Parathyroid adenoma (tissue), 2 donors: ENCODE results near the gene SNAP47.

Source experiments
- H2AFZ ChIP-seq: fragments of 300-600 bp; sonication (generic); one replicate; pipeline ENCODE4 v1.7.0; 2017; ENCODE audit warnings: antibody characterized with exemption, mild to moderate bottlenecking
- H3K27ac ChIP-seq: fragments of 300-600 bp; sonication (generic); one replicate; pipeline ENCODE4 v1.7.0; 2017
- H3K27me3 ChIP-seq: fragments of 300-600 bp; sonication (generic); one replicate; pipeline ENCODE4 v1.7.0; 2017; ENCODE audit warnings: low read length; ENCODE audit not compliant: control insufficient read depth, insufficient read depth
- H3K36me3 ChIP-seq: fragments of 300-600 bp; sonication (generic); one replicate; pipeline ENCODE4 v1.7.0; 2017; ENCODE audit warnings: low read length; ENCODE audit not compliant: control insufficient read depth, insufficient read depth
- H3K4me1 ChIP-seq: fragments of 300-600 bp; sonication (generic); one replicate; pipeline ENCODE4 v1.7.0; 2017; ENCODE audit warnings: control low read depth
- H3K4me2 ChIP-seq: fragments of 300-600 bp; sonication (generic); one replicate; pipeline ENCODE4 v1.7.0; 2017; ENCODE audit warnings: low read length
- H3K4me3 ChIP-seq: fragments of 300-600 bp; sonication (generic); one replicate; pipeline ENCODE4 v1.7.0; 2017; ENCODE audit warnings: low read depth, low read length
- H3K79me2 ChIP-seq: fragments of 300-600 bp; sonication (generic); one replicate; pipeline ENCODE4 v1.7.0; 2017; ENCODE audit warnings: control low read depth
- H3K9ac ChIP-seq: fragments of 300-600 bp; sonication (generic); one replicate; pipeline ENCODE4 v1.7.0; 2017; ENCODE audit warnings: mild to moderate bottlenecking
- H3K9me3 ChIP-seq: fragments of 300-600 bp; sonication (generic); one replicate; pipeline ENCODE4 v1.7.0; 2017; ENCODE audit warnings: low read length; ENCODE audit not compliant: control insufficient read depth
- CTCF ChIP-seq: fragments of 300-600 bp; sonication (generic); IDR thresholded peaks from one replicate; pipeline ENCODE4 v1.7.0; 2017; ENCODE audit warnings: antibody characterized with exemption, mild to moderate bottlenecking
- donor health status: primary hyperparathyroidism.

SNAP47 gene

GRCh38 chr1:227725046-227725445 is 10.2 kb upstream of the SNAP47 start:
- no peaks in the 10 kb centered on the region for H3K27me3 ChIP-seq
- TF ChIP-seq CTCF, result no peak
- H3K4me3 ChIP-seq, result no peak overlapping the region

DNA sequence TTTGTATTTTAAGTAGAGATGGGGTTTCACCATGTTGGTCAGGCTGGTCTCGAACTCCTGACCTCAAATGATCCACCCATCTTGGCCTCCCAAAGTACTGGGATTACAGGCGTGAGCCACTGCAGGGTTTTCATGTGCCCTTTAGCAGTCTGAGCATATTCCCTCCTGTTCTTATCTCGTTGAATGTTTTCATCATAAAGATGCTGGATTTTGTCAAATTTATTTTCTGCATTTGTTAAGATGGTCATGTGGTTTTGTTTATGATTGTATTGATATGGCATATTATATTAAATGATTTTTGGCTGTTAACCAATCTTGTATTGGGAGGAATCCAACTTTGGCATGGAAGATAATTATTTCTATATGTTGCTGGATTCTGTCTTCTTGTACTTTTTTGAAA is 8.9 kb upstream of the SNAP47 start:
- H3K79me2 ChIP-seq, result no peaks in the 10 kb centered on the region
- TF ChIP-seq CTCF, result no peak
- no peaks in the 10 kb centered on the region for H3K27me3 ChIP-seq
- H3K36me3 ChIP-seq, result no peaks in the 10 kb centered on the region
- no peaks in the 10 kb centered on the region for H3K9me3 ChIP-seq
- no peak overlapping the region for H3K4me3 ChIP-seq
- peaks cover 13% of the 10 kb centered on the region for H3K4me1 ChIP-seq
- H3K27ac ChIP-seq, result no peak overlapping the region
- H3K4me2 ChIP-seq, result no peak overlapping the region
- H3K9ac ChIP-seq, result no peak overlapping the region
- H2AFZ ChIP-seq, result no peak overlapping the region

More at GRCh38 chr1:227725046-227725445, 10.2 kb upstream of the SNAP47 start:
- Histone ChIP-seq H3K4me2 (no peak overlapping the region), H2AFZ (no peak overlapping the region), H3K27ac (no peak overlapping the region), H3K36me3 (no peaks in the 10 kb centered on the region), H3K9me3 (no peaks in the 10 kb centered on the region), H3K79me2 (no peaks in the 10 kb centered on the region), H3K4me1 (peaks cover 7% of the 10 kb centered on the region), H3K9ac (no peak overlapping the region)

GRCh38 chr1:227726924-227727599 is 8.2 kb upstream of the SNAP47 start:
- no peak for TF ChIP-seq CTCF
- H3K36me3 ChIP-seq, result no peaks in the 10 kb centered on the region
- no peak overlapping the region for H2AFZ ChIP-seq
- no peak overlapping the region for H3K4me3 ChIP-seq
- no peaks in the 10 kb centered on the region for H3K79me2 ChIP-seq
- no peaks in the 10 kb centered on the region for H3K27me3 ChIP-seq
- no peaks in the 10 kb centered on the region for H3K9me3 ChIP-seq
- H3K4me1 ChIP-seq, result peaks cover 13% of the 10 kb centered on the region
- H3K27ac ChIP-seq, result no peak overlapping the region
- H3K9ac ChIP-seq, result no peak overlapping the region
- no peak overlapping the region for H3K4me2 ChIP-seq

DNA sequence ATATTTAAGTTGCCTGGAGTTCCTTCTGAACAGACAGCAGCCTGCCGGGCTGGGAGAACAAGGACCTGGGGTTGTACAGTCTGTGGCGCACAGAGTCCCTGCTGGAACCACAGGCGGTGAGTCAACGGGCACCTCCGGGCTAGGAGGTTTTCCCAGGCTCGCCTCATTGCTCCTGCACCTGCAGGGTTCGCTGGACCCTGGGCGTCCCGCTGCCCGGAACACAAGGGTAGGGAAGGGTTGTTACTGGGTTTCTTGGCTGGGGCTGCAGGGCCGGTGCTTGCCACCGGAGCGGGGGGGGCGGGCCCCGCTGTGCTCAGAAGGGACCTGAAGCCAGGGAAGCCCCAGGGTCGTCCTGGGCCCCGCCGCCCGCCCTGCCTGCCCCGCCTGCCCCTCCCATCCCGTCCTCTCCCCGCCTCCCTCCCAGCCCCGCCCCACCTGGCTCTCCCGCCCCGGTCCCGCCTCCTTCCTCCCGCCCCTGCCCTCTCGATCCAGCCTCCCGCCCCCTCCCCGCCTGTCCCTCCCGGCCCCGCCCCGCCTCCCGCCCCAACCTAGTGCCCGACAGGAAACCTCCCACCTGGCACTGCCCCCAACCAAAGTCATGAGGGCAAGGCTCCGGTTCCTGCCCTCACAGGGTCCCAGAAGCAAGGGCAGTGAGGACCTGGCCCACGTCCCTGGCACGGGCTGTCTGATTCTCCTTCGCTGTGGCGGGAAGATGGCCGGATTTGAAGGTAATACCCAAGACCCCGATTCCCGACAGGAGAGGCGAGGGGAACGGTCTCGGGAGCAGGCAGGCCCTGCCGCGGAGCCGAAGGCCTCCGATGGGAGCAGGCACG is 7.0 kb upstream of the SNAP47 start:
- no peaks in the 10 kb centered on the region for H3K79me2 ChIP-seq
- TF ChIP-seq CTCF, result no peak
- H2AFZ ChIP-seq, result peak overlapping the region; percentile 67
- H3K36me3 ChIP-seq, result no peaks in the 10 kb centered on the region
- no peaks in the 10 kb centered on the region for H3K27me3 ChIP-seq
- peak overlapping the region; percentile 57 for H3K27ac ChIP-seq
- no peaks in the 10 kb centered on the region for H3K9me3 ChIP-seq
- peak overlapping the region; percentile 62 for H3K4me3 ChIP-seq
- no peak overlapping the region for H3K9ac ChIP-seq
- H3K4me1 ChIP-seq, result peaks cover 13% of the 10 kb centered on the region
- peak overlapping the region; percentile 94 for H3K4me2 ChIP-seq

DNA sequence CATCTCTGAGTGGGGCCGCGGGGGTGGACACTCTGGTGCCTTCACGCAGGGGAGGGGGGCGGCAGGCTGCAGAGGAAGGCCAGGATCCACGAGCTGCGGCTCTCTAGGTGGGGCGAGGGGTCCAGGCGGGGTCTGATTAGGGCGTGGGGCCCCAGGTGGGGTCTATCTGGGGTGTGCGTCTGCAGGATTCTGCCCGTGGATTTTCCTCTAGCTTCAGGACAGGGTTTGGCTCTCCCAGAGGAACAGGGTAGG is 6.4 kb upstream of the SNAP47 start:
- H3K9ac ChIP-seq, result no peak overlapping the region
- H3K36me3 ChIP-seq, result no peaks in the 10 kb centered on the region
- no peaks in the 10 kb centered on the region for H3K9me3 ChIP-seq
- H3K4me2 ChIP-seq, result peak overlapping the region; percentile 94
- no peaks in the 10 kb centered on the region for H3K79me2 ChIP-seq
- H3K27me3 ChIP-seq, result no peaks in the 10 kb centered on the region
- H3K4me3 ChIP-seq, result peak overlapping the region; percentile 62
- H3K27ac ChIP-seq, result peak overlapping the region; percentile 57
- peaks cover 13% of the 10 kb centered on the region for H3K4me1 ChIP-seq
- peak overlapping the region; percentile 60 for H2AFZ ChIP-seq
- no peak for TF ChIP-seq CTCF
